Endodermal cell (in vitro differentiated cells): ENCODE results near the gene ZACN. TPM values are rescaled to one million over a fixed set of nuclear protein-coding genes. Genes with fewer than 3 reads are reported as not detected.
A peak's percentile ranks its signal among the peaks of the same experiment; 100 is the strongest.

Source experiments
- DNase-seq: peaks from one replicate; pipeline ENCODE4 v3.0.0-alpha.2; 2017
- H3K27ac ChIP-seq: 2 replicates; pipeline ENCODE4 v1.5.1; 2013; ENCODE audit warnings: mild to moderate bottlenecking, low read depth, low read length, moderate library complexity
- H3K27me3 ChIP-seq: 2 replicates; pipeline ENCODE4 v1.6.1; 2013; ENCODE audit warnings: mild to moderate bottlenecking, low read length, moderate library complexity; ENCODE audit not compliant: insufficient read depth, control insufficient read depth, poor library complexity, severe bottlenecking
- H3K36me3 ChIP-seq: 2 replicates; pipeline ENCODE4 v1.7.0; 2013; ENCODE audit warnings: mild to moderate bottlenecking, low read length, moderate library complexity; ENCODE audit not compliant: control insufficient read depth, insufficient read depth
- H3K4me1 ChIP-seq: one replicate; pipeline ENCODE4 v1.7.0; 2013; ENCODE audit warnings: low read length; ENCODE audit not compliant: control insufficient read depth, insufficient read depth
- H3K4me3 ChIP-seq: 2 replicates; pipeline ENCODE4 v1.5.1; 2013; ENCODE audit warnings: mild to moderate bottlenecking, low read length, moderate library complexity
- H3K9ac ChIP-seq: 2 replicates; pipeline ENCODE4 v1.6.1; 2013; ENCODE audit warnings: mild to moderate bottlenecking, low read length, moderate library complexity; ENCODE audit not compliant: poor library complexity, severe bottlenecking; ENCODE audit errors: extremely low read depth
- H3K9me3 ChIP-seq: 2 replicates; pipeline ENCODE4 v1.6.1; 2013; ENCODE audit warnings: mild to moderate bottlenecking, low read length, moderate library complexity; ENCODE audit not compliant: control insufficient read depth
- H3K27ac Mint-ChIP-seq: 2 replicates; pipeline ENCODE4 v1.8.0; 2020; ENCODE audit warnings: mixed read lengths
- H3K27me3 Mint-ChIP-seq: 2 replicates; pipeline ENCODE4 v1.8.0; 2021; ENCODE audit warnings: mild to moderate bottlenecking, mixed read lengths; ENCODE audit not compliant: insufficient read depth
- H3K36me3 Mint-ChIP-seq: 2 replicates; pipeline ENCODE4 v1.8.0; 2020; ENCODE audit warnings: low read depth, mixed read lengths
- H3K4me1 Mint-ChIP-seq: 2 replicates; pipeline ENCODE4 v1.8.0; 2020; ENCODE audit warnings: mixed read lengths
- H3K4me3 Mint-ChIP-seq: 2 replicates; pipeline ENCODE4 v1.8.0; 2020; ENCODE audit warnings: mild to moderate bottlenecking, moderate library complexity, mixed read lengths
- H3K9me3 Mint-ChIP-seq: 2 replicates; pipeline ENCODE4 v1.8.0; 2020; ENCODE audit warnings: mild to moderate bottlenecking, mixed read lengths
- CTCF ChIP-seq: fragments of 200-600 bp; sonication (generic); conservative IDR thresholded peaks from 2 replicates; pipeline ENCODE4 v1.5.0; 2021; ENCODE audit warnings: antibody characterized with exemption, mild to moderate bottlenecking
- WGBS, 2 experiments: methylation state at CpG; one replicate each; pipeline versions ENCODE4 v1.1.5 to v1.1.7; 2013; ENCODE audit warnings: missing lambda C conversion rate in 2 of 2, mixed read lengths in 1 of 2; ENCODE audit not compliant: insufficient coverage in 1 of 2, insufficient read length in 1 of 2; 5-methylcytosine and 5-hydroxymethylcytosine counted together
- total RNA-seq, 2 donors: library from RNA; stranded (reverse); fragmentation: NEBNext Ultra II Directional in 1 of 2; extraction: Animal tissue kit (Norgen Biotek cat#: 25700) in 1 of 2; gene quantifications; 2 replicates in 1 of 2; 3 replicates in 1 of 2; pipeline ENCODE4 v1.2.1, GENCODE V29; 2021

The ZACN gene
- total RNA-seq, 2 donors from 2014 or later = 0.09 TPM; not detected in 1

GRCh38 chr17:76104140-76104895 is 25.3 kb downstream of the ZACN start:
- peak; percentile 52 for DNase-seq
- H3K36me3 Mint-ChIP-seq = peaks cover 22% of the 10 kb centered on the region
- WGBS, 2 experiments = 91% methylated on average over 17 to 29 of the region's 29 CpGs
- Histone ChIP-seq H3K4me3 (peak overlapping the region; percentile 93), H3K27ac (no peak overlapping the region), H3K27me3 (no peaks in the 10 kb centered on the region), H3K9me3 (no peaks in the 10 kb centered on the region), H3K9ac (peak overlapping the region; percentile 65), H3K4me1 (peaks cover 6% of the 10 kb centered on the region), H3K36me3 (peaks cover 29% of the 10 kb centered on the region)
- H3K4me3 Mint-ChIP-seq = peak overlapping the region; percentile 97
- peaks cover 3% of the 10 kb centered on the region for H3K9me3 Mint-ChIP-seq
- peaks cover 15% of the 10 kb centered on the region for H3K4me1 Mint-ChIP-seq
- H3K27me3 Mint-ChIP-seq = no peaks in the 10 kb centered on the region
- no peak for TF ChIP-seq CTCF
- H3K27ac Mint-ChIP-seq = peak overlapping the region; percentile 98

- Histone ChIP-seq H3K27ac (no peak overlapping the region), H3K9ac (no peak overlapping the region), H3K36me3 (peaks cover 24% of the 10 kb centered on the region), H3K4me3 (no peak overlapping the region), H3K27me3 (no peaks in the 10 kb centered on the region), H3K9me3 (no peaks in the 10 kb centered on the region), H3K4me1 (peaks cover 6% of the 10 kb centered on the region)
- Mint-ChIP-seq H3K4me1 (peaks cover 15% of the 10 kb centered on the region), H3K9me3 (peaks cover 3% of the 10 kb centered on the region), H3K36me3 (peaks cover 17% of the 10 kb centered on the region), H3K27ac (peak overlapping the region; percentile 39), H3K4me3 (peak overlapping the region; percentile 97), H3K27me3 (no peaks in the 10 kb centered on the region)
- TF ChIP-seq CTCF = no peak
- WGBS, 2 experiments = 96 to 100% methylated on average over 3 to 4 of the region's 5 CpGs
- peak; percentile 55 for DNase-seq
These were observed 25.9 kb downstream of the ZACN start for GRCh38 chr17:76104896-76105231.

- DNase-seq = no peak
- H3K27ac Mint-ChIP-seq = no peak overlapping the region
- Histone ChIP-seq H3K9ac (no peak overlapping the region), H3K4me1 (peaks cover 6% of the 10 kb centered on the region), H3K9me3 (no peaks in the 10 kb centered on the region), H3K36me3 (peaks cover 7% of the 10 kb centered on the region), H3K4me3 (peak overlapping the region; percentile 26), H3K27ac (no peak overlapping the region), H3K27me3 (no peaks in the 10 kb centered on the region)
- 92 to 100% methylated on average over 1 to 2 of the region's 3 CpGs for WGBS, 2 experiments
- H3K4me1 Mint-ChIP-seq = peaks cover 15% of the 10 kb centered on the region
- peaks cover 3% of the 10 kb centered on the region for H3K9me3 Mint-ChIP-seq
- no peak for TF ChIP-seq CTCF
- H3K27me3 Mint-ChIP-seq = no peaks in the 10 kb centered on the region
- H3K36me3 Mint-ChIP-seq = peaks cover 6% of the 10 kb centered on the region
- H3K4me3 Mint-ChIP-seq = no peak overlapping the region
These were observed 27.7 kb downstream of the ZACN start for GRCh38 chr17:76106703-76107102.
